K562 (cell line): ENCODE data around the gene KCTD19. TPM values are rescaled to one million over a fixed set of nuclear protein-coding genes. Genes with fewer than 3 reads are reported as not detected.

Source experiments
- BRF1 ChIP-seq: IDR thresholded peaks from 3 replicates; pipeline ENCODE4 v1.6.1; 2011; ENCODE audit warnings: borderline replicate concordance, mild to moderate bottlenecking; ENCODE audit not compliant: insufficient read length; ENCODE audit errors: extremely low read depth
- C11orf30 ChIP-seq: fragments of 450-650 bp; IDR thresholded peaks from 2 replicates; pipeline ENCODE4 v1.6.1; 2016; ENCODE audit warnings: low read depth, mild to moderate bottlenecking
- FOSL1 ChIP-seq: fragments of 200-800 bp; sonication (Bioruptor generic); conservative IDR thresholded peaks from 2 replicates; pipeline ENCODE4 v1.6.1; 2016; ENCODE audit warnings: missing genetic modification characterization, missing compliant biosample characterization
- FOXA1 ChIP-seq: fragments of 450-650 bp; IDR thresholded peaks from 2 replicates; pipeline ENCODE4 v1.6.1; 2016; ENCODE audit warnings: mild to moderate bottlenecking, borderline replicate concordance
- KHSRP ChIP-seq: fragments of 450-650 bp; IDR thresholded peaks from 2 replicates; pipeline ENCODE4 v1.6.1; 2017
- MEF2A ChIP-seq: IDR thresholded peaks from 2 replicates; pipeline ENCODE4 v1.6.1; 2011; ENCODE audit warnings: low read depth, mild to moderate bottlenecking, low read length, moderate library complexity; ENCODE audit not compliant: control insufficient read depth
- NBN ChIP-seq: fragments of 450-650 bp; IDR thresholded peaks from 2 replicates; pipeline ENCODE4 v1.6.1; 2016; ENCODE audit warnings: low read depth, mild to moderate bottlenecking
- NEUROD1 ChIP-seq: fragments of 150-350 bp; IDR thresholded peaks from 2 replicates; pipeline ENCODE4 v1.6.1; 2014; ENCODE audit warnings: borderline replicate concordance, low read length, low read depth; ENCODE audit not compliant: partially characterized antibody
- NR2C2 ChIP-seq, 2 experiments: fragments of 200-800 bp in 1 of 2; sonication (Bioruptor generic) in 1 of 2; sonication (generic) in 1 of 2; formaldehyde crosslinking in 1 of 2; IDR thresholded peaks; 2 replicates each; pipeline versions ENCODE4 v1.6.1 to v1.8.0; 2016 to 2022; ENCODE audit warnings: mild to moderate bottlenecking in 1 of 2, missing compliant biosample characterization in 1 of 2, missing genetic modification characterization in 1 of 2, missing genetic modification reagents in 1 of 2
- SAFB ChIP-seq: fragments of 200-400 bp; formaldehyde crosslinking; IDR thresholded peaks from 2 replicates; pipeline ENCODE4 v1.6.1; 2017; ENCODE audit warnings: low read depth, low read length, borderline replicate concordance
- SMARCC2 ChIP-seq: fragments of 450-650 bp; IDR thresholded peaks from 2 replicates; pipeline ENCODE4 v1.6.1; 2017; ENCODE audit warnings: antibody characterized with exemption, moderate library complexity, mild to moderate bottlenecking, low read depth
- SMARCE1 ChIP-seq: fragments of 450-650 bp; IDR thresholded peaks from 2 replicates; pipeline ENCODE4 v1.7.1; 2016; ENCODE audit warnings: mild to moderate bottlenecking
- SREBF1 ChIP-seq: fragments of 150-350 bp; IDR thresholded peaks from 2 replicates; pipeline ENCODE4 v1.6.1; 2014; ENCODE audit warnings: antibody characterized with exemption, low read depth, low read length, borderline replicate concordance
- SRF ChIP-seq, 2 experiments: fragments of 250-450, 450-650 bp in 1 of 2; sonication (Bioruptor Pico) in 1 of 2; sonication (generic) in 1 of 2; formaldehyde crosslinking; IDR thresholded peaks; 2 replicates each; pipeline versions ENCODE4 v1.5.0 to v1.5.1; 2020 to 2022; ENCODE audit warnings: mild to moderate bottlenecking in 1 of 2, missing genetic modification reagents in 1 of 2
- ZNF124 ChIP-seq: sonication (generic); formaldehyde crosslinking; IDR thresholded peaks from 2 replicates; pipeline ENCODE4 v1.8.1; 2022; ENCODE audit warnings: missing genetic modification reagents
- ZNF384 ChIP-seq: IDR thresholded peaks from 2 replicates; pipeline ENCODE4 v1.6.1; 2012; ENCODE audit warnings: low read depth, low read length, improper control_type of control experiment
- ZNF644 ChIP-seq: fragments of 200-800 bp; sonication (Bioruptor generic); IDR thresholded peaks from 2 replicates; pipeline ENCODE4 v1.6.1; 2016; ENCODE audit warnings: low read depth, missing genetic modification characterization, missing compliant biosample characterization
- polyA plus RNA-seq, 8 experiments: library from polyadenylated mRNA; depleted of rRNA in 4 of 8; stranded (reverse) in 5 of 8; unstranded in 3 of 8; fragments of >200 nt; fragmentation: Nextera tagmentation in 2 of 8; fragmentation: Illumina TruSeq in 1 of 8; extraction: Ambion mirVana in 2 of 8; extraction: Trizol in 1 of 8; gene quantifications; 2 replicates each; pipeline versions ENCODE4 v1.2.1 to v1.2.3, GENCODE V29; 2011 to 2014; ENCODE audit warnings: inconsistent platforms in 1 of 8, missing spikeins in 1 of 8
- total RNA-seq, 7 experiments: library from RNA; depleted of rRNA in 6 of 7; stranded (reverse); fragments of >200 nt in 6 of 7; fragmentation: Illumina TruSeq in 2 of 7; extraction: Trizol in 2 of 7; gene quantifications; 2 replicates each; pipeline versions ENCODE4 v1.2.1 to v1.2.3, GENCODE V29; 2011 to 2021; ENCODE audit warnings: low replicate concordance in 1 of 7
- TF ChIP-seq, protein P1 (sequence below), 3 experiments: fragments of 200-800 bp in 1 of 3; sonication (Bioruptor generic) in 1 of 3; sonication (generic) in 1 of 3; formaldehyde crosslinking in 1 of 3; IDR thresholded peaks; 2 replicates each; pipeline versions ENCODE4 v1.6.1 to v1.8.0; 2016 to 2022; ENCODE audit warnings: mild to moderate bottlenecking in 2 of 3, missing compliant biosample characterization in 2 of 3, missing genetic modification characterization in 2 of 3, missing genetic modification reagents in 1 of 3
- TF ChIP-seq, protein P2 (sequence below), 3 experiments: IDR thresholded peaks in 2 of 3; conservative IDR thresholded peaks in 1 of 3; 2 replicates each; pipeline ENCODE4 v1.5.1; 2011 to 2012; ENCODE audit warnings: low read length in 3 of 3, mild to moderate bottlenecking in 3 of 3, control low read depth in 2 of 3, improper control_type of control experiment in 1 of 3, inconsistent platforms in 1 of 3, low read depth in 1 of 3, mixed read lengths in 1 of 3, moderate library complexity in 1 of 3; ENCODE audit not compliant: insufficient read depth in 2 of 3
- TF ChIP-seq, protein P3 (sequence below): sonication (generic); formaldehyde crosslinking; IDR thresholded peaks from 2 replicates; pipeline ENCODE4 v1.8.0; 2022; ENCODE audit warnings: missing genetic modification reagents, mild to moderate bottlenecking, borderline replicate concordance
- TF ChIP-seq, protein P4 (sequence below): fragments of 250-450 bp; sonication (Bioruptor Pico); IDR thresholded peaks from 2 replicates; pipeline ENCODE4 v1.5.0; 2020; ENCODE audit warnings: mild to moderate bottlenecking

KCTD19 gene
- total and polyA plus RNA-seq, 9 of the 15 experiments (the other 6 are each of a cell fraction or from before 2014, with no cell fraction given) = 0.03 to 0.91 (median 0.22) TPM; not detected in 2

DNA sequence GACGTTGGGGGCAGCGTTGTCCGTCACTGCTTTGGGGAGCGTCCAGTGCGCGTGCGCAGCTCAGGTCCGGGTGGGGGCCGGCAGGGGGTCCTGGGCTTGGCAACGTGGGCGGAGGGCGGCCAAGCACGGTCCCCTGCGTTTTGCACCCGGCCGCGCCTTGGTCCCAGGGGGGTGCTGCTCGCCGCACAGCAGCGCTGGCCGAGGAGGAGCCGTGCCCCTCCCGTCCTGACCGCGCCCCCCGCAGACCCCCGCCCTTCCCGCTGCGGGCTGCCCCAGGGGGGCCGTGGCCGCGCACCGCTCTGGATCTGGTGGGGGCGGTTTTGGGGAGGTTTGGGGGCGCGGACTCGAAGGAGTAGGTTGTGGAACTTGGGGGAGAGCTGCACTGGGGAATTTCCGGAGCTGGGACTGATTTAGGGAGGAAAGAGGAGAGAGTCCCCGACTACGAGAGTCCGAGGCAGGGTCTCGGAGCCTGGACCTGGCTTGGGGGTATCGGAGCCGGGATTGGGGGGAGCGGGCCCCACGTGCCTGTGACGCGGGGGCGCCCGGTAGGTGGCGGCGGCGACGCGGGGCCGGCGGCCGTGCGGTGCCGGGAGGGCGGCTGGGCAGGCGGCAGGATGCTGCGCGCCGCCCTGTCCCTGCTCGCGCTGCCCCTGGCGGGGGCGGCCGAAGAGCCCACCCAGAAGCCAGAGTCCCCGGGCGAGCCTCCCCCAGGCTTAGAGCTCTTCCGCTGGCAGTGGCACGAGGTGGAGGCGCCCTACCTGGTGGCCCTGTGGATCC lies 78.0 kb downstream of the KCTD19 start, which contains the start of gene SLC9A5 (continued):
- TF ChIP-seq BRF1 (no peak), C11orf30 (no peak), NR2C2 (CRISPR knock-in tag; IDR thresholded peaks at IDR 0.05) (no peak), NR2C2 (tag; IDR thresholded peaks at IDR 0.05) (no peak), NBN (no peak), FOXA1 (no peak), FOSL1 (tag) (no peak), ZNF384 (no peak), MEF2A (no peak), ZNF124 (no peak), SMARCC2 (no peak), KHSRP (no peak), SMARCE1 (no peak), SREBF1 (no peak), SRF (CRISPR knock-in tag; IDR thresholded peaks at IDR 0.05) (no peak), SAFB (no peak), NEUROD1 (no peak), ZNF644 (tag) (no peak)
- TF ChIP-seq, protein P1, sequence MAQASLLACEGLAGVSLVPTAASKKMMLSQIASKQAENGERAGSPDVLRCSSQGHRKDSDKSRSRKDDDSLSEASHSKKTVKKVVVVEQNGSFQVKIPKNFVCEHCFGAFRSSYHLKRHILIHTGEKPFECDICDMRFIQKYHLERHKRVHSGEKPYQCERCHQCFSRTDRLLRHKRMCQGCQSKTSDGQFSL (CRISPR knock-in tag; IDR thresholded peaks at IDR 0.05) = 0 out of 2 replicates have a peak, but pooled peaks have one; percentile 16
- TF ChIP-seq, protein P1 (tag; IDR thresholded peaks at IDR 0.05) = peak in 1 of 2 experiments; percentile 39; a peak in 1 of 4 replicates
- TF ChIP-seq, protein P2, sequence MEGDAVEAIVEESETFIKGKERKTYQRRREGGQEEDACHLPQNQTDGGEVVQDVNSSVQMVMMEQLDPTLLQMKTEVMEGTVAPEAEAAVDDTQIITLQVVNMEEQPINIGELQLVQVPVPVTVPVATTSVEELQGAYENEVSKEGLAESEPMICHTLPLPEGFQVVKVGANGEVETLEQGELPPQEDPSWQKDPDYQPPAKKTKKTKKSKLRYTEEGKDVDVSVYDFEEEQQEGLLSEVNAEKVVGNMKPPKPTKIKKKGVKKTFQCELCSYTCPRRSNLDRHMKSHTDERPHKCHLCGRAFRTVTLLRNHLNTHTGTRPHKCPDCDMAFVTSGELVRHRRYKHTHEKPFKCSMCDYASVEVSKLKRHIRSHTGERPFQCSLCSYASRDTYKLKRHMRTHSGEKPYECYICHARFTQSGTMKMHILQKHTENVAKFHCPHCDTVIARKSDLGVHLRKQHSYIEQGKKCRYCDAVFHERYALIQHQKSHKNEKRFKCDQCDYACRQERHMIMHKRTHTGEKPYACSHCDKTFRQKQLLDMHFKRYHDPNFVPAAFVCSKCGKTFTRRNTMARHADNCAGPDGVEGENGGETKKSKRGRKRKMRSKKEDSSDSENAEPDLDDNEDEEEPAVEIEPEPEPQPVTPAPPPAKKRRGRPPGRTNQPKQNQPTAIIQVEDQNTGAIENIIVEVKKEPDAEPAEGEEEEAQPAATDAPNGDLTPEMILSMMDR (IDR thresholded peaks at IDR 0.05 in 2 of 3, conservative IDR thresholded peaks at IDR 0.05 in 1 of 3; ENCODE audit: insufficient read depth in 2 of 3, low read depth in 1 of 3, low read length in 3 of 3) = peak in 2 of 3 experiments; percentile 8 to 24; a peak in 1 of 6 replicates
- TF ChIP-seq, protein P3, sequence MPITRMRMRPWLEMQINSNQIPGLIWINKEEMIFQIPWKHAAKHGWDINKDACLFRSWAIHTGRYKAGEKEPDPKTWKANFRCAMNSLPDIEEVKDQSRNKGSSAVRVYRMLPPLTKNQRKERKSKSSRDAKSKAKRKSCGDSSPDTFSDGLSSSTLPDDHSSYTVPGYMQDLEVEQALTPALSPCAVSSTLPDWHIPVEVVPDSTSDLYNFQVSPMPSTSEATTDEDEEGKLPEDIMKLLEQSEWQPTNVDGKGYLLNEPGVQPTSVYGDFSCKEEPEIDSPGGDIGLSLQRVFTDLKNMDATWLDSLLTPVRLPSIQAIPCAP (CRISPR knock-in tag) = no peak
- TF ChIP-seq, protein P4, sequence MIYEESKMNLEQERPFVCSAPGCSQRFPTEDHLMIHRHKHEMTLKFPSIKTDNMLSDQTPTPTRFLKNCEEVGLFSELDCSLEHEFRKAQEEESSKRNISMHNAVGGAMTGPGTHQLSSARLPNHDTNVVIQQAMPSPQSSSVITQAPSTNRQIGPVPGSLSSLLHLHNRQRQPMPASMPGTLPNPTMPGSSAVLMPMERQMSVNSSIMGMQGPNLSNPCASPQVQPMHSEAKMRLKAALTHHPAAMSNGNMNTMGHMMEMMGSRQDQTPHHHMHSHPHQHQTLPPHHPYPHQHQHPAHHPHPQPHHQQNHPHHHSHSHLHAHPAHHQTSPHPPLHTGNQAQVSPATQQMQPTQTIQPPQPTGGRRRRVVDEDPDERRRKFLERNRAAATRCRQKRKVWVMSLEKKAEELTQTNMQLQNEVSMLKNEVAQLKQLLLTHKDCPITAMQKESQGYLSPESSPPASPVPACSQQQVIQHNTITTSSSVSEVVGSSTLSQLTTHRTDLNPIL = no peak
